ENCODE results near the gene CCDC24. TPM values are rescaled to one million over a fixed set of nuclear protein-coding genes. Genes with fewer than 3 reads are reported as not detected.

The CCDC24 gene
- total and polyA plus RNA-seq, 9 of the 15 experiments (the other 6 are each of a cell fraction or from before 2014, with no cell fraction given) = 0.31 to 4.5 (median 1.5) TPM

GRCh38 chr1:43946236-43947060 is 45.0 kb upstream of the CCDC24 start, which contains the start of gene IPO13 (continued):
- TF ChIP-seq CUX1 (CRISPR knock-in tag; IDR thresholded peaks at IDR 0.05) = no peak
- TF ChIP-seq ZBTB2 (IDR thresholded peaks at IDR 0.05) = peak; percentile 51; the same call in 1 of the 2 replicates
- peak; percentile 95 for TF ChIP-seq MIER1 (IDR thresholded peaks at IDR 0.05; ENCODE audit: low read depth)
- TF ChIP-seq PYGO2 (tag; IDR thresholded peaks at IDR 0.05) = no peak
- TF ChIP-seq E2F4 (CRISPR knock-in tag; IDR thresholded peaks at IDR 0.05; ENCODE audit: low read depth) = peak; percentile 75; the same call in 1 of the 2 replicates
- peak; percentile 82 for TF ChIP-seq NEUROD1 (IDR thresholded peaks at IDR 0.05; ENCODE audit: borderline replicate concordance, low read depth, low read length, partially characterized antibody)
- no peak for TF ChIP-seq ZNF785 (CRISPR knock-in tag; IDR thresholded peaks at IDR 0.05)
- TF ChIP-seq ZNF586 (CRISPR knock-in tag; conservative IDR thresholded peaks at IDR 0.05) = no peak
- TF ChIP-seq MYC (IDR thresholded peaks at IDR 0.05; ENCODE audit: low read depth, low read length) = peak; percentile 99
- peak; percentile 94; the same call in 1 of the 2 replicates for TF ChIP-seq MYC (CRISPR knock-in tag; IDR thresholded peaks at IDR 0.05; ENCODE audit: borderline replicate concordance, low read depth)
- TF ChIP-seq, protein P1, sequence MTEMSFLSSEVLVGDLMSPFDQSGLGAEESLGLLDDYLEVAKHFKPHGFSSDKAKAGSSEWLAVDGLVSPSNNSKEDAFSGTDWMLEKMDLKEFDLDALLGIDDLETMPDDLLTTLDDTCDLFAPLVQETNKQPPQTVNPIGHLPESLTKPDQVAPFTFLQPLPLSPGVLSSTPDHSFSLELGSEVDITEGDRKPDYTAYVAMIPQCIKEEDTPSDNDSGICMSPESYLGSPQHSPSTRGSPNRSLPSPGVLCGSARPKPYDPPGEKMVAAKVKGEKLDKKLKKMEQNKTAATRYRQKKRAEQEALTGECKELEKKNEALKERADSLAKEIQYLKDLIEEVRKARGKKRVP (CRISPR knock-in tag; IDR thresholded peaks at IDR 0.05) = 0 out of 2 replicates have a peak, but pooled peaks have one; percentile 56
- peak; percentile 89 for TF ChIP-seq SAP30 (IDR thresholded peaks at IDR 0.05; ENCODE audit: borderline replicate concordance, insufficient read depth, low read depth, low read length, poor library complexity, severe bottlenecking)
- TF ChIP-seq, protein P2, sequence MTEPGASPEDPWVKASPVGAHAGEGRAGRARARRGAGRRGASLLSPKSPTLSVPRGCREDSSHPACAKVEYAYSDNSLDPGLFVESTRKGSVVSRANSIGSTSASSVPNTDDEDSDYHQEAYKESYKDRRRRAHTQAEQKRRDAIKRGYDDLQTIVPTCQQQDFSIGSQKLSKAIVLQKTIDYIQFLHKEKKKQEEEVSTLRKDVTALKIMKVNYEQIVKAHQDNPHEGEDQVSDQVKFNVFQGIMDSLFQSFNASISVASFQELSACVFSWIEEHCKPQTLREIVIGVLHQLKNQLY (CRISPR knock-in tag; conservative IDR thresholded peaks at IDR 0.05) = peak in 1 of 2 experiments; percentile 22; a peak in 1 of 4 replicates
- TF ChIP-seq, protein P3, sequence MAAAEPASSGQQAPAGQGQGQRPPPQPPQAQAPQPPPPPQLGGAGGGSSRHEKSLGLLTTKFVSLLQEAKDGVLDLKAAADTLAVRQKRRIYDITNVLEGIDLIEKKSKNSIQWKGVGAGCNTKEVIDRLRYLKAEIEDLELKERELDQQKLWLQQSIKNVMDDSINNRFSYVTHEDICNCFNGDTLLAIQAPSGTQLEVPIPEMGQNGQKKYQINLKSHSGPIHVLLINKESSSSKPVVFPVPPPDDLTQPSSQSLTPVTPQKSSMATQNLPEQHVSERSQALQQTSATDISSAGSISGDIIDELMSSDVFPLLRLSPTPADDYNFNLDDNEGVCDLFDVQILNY (CRISPR knock-in tag; IDR thresholded peaks at IDR 0.05) = peak; percentile 59; the same call in 1 of the 2 replicates
